ENCODE data around the gene PRKAG3.
"Not testable (repeated sequence)": the region's sequence is repeated elsewhere in the genome, so short reads cannot be mapped to it uniquely, and the experiment has no call there.

PRKAG3 gene

GRCh38 chr2:218856896-218857243, 25.3 kb upstream of the PRKAG3 start:
- Histone ChIP-seq H3K27me3 (peaks cover 100% of the 10 kb centered on the region), H3K9ac (no peak overlapping the region), H3K4me3 (no peak overlapping the region), H3K9me3 (no peaks in the 10 kb centered on the region), H3K27ac (no peak overlapping the region), H3K4me1 (peaks cover 15% of the 10 kb centered on the region; the same call in 1 of the 2 replicates), H3K36me3 (no peaks in the 10 kb centered on the region), H3K4me2 (no peak overlapping the region), H4K20me1 (peaks cover 81% of the 10 kb centered on the region)
- no peak for TF ChIP-seq Cebpa-rat (IDR thresholded peaks at IDR 0.05)

GRCh38 chr2:218856167-218856895, 24.7 kb upstream of the PRKAG3 start:
- no peak for TF ChIP-seq Cebpa-rat (IDR thresholded peaks at IDR 0.05)
- Histone ChIP-seq H4K20me1 (peaks cover 76% of the 10 kb centered on the region), H3K9ac (no peak overlapping the region), H3K4me2 (no peak overlapping the region), H3K36me3 (no peaks in the 10 kb centered on the region), H3K27ac (no peak overlapping the region), H3K27me3 (peaks cover 97% of the 10 kb centered on the region), H3K4me1 (peaks cover 15% of the 10 kb centered on the region; the same call in 1 of the 2 replicates), H3K4me3 (no peak overlapping the region), H3K9me3 (no peaks in the 10 kb centered on the region)

GRCh38 chr2:218855305-218856166, 23.9 kb upstream of the PRKAG3 start:
- Histone ChIP-seq H3K9me3 (no peaks in the 10 kb centered on the region), H3K36me3 (no peaks in the 10 kb centered on the region), H3K4me2 (no peak overlapping the region), H3K4me3 (no peak overlapping the region), H3K27me3 (peaks cover 89% of the 10 kb centered on the region), H3K27ac (no peak overlapping the region), H3K4me1 (peaks cover 9% of the 10 kb centered on the region; the same call in 1 of the 2 replicates), H4K20me1 (peaks cover 72% of the 10 kb centered on the region), H3K9ac (no peak overlapping the region)
- TF ChIP-seq Cebpa-rat (IDR thresholded peaks at IDR 0.05): no peak

- peaks cover 65% of the 10 kb centered on the region for H4K20me1 ChIP-seq
- H3K9me3 ChIP-seq: no peaks in the 10 kb centered on the region
- no peaks in the 10 kb centered on the region for H3K36me3 ChIP-seq
- peaks cover 2% of the 10 kb centered on the region; the same call in 1 of the 2 replicates for H3K4me1 ChIP-seq
- H3K9ac ChIP-seq: no peak overlapping the region
- H3K4me2 ChIP-seq: no peak overlapping the region
- TF ChIP-seq Cebpa-rat (IDR thresholded peaks at IDR 0.05): no peak
- no peak overlapping the region for H3K4me3 ChIP-seq
- H3K27ac ChIP-seq: no peak overlapping the region
- peaks cover 82% of the 10 kb centered on the region for H3K27me3 ChIP-seq
These were observed 23.3 kb upstream of the PRKAG3 start for GRCh38 chr2:218854860-218855259.

- Histone ChIP-seq H3K27ac (no peak overlapping the region), H4K20me1 (peaks cover 55% of the 10 kb centered on the region), H3K27me3 (peaks cover 71% of the 10 kb centered on the region), H3K36me3 (no peaks in the 10 kb centered on the region), H3K4me2 (no peak overlapping the region), H3K9me3 (no peaks in the 10 kb centered on the region), H3K4me1 (no peaks in the 10 kb centered on the region), H3K4me3 (no peak overlapping the region), H3K9ac (no peak overlapping the region)
- no peak for TF ChIP-seq Cebpa-rat (IDR thresholded peaks at IDR 0.05)
These were observed 22.2 kb upstream of the PRKAG3 start for GRCh38 chr2:218853766-218854165.

GRCh38 chr2:218852911-218853667, 21.5 kb upstream of the PRKAG3 start:
- H3K36me3 ChIP-seq: no peaks in the 10 kb centered on the region
- H3K9me3 ChIP-seq: no peaks in the 10 kb centered on the region
- H3K4me3 ChIP-seq: no peak overlapping the region
- no peak for TF ChIP-seq Cebpa-rat (IDR thresholded peaks at IDR 0.05)
- H3K4me1 ChIP-seq: no peaks in the 10 kb centered on the region
- H4K20me1 ChIP-seq: peaks cover 48% of the 10 kb centered on the region
- no peak overlapping the region for H3K27ac ChIP-seq
- H3K27me3 ChIP-seq: peaks cover 64% of the 10 kb centered on the region
- H3K9ac ChIP-seq: no peak overlapping the region
- H3K4me2 ChIP-seq: no peak overlapping the region

GRCh38 chr2:218851286-218851685, 19.7 kb upstream of the PRKAG3 start:
- Histone ChIP-seq H3K9me3 (no peaks in the 10 kb centered on the region; the same call in 1 of the 2 replicates), H3K36me3 (no peaks in the 10 kb centered on the region), H4K20me1 (peaks cover 38% of the 10 kb centered on the region; the same call in 1 of the 2 replicates), H3K4me3 (no peak overlapping the region), H3K27ac (no peak overlapping the region), H3K27me3 (peaks cover 46% of the 10 kb centered on the region), H3K9ac (no peak overlapping the region), H3K4me1 (no peaks in the 10 kb centered on the region), H3K4me2 (no peak overlapping the region)
- TF ChIP-seq Cebpa-rat (IDR thresholded peaks at IDR 0.05): no peak

GRCh38 chr2:218850796-218851195, 19.2 kb upstream of the PRKAG3 start:
- H3K4me1 ChIP-seq: no peaks in the 10 kb centered on the region
- H3K36me3 ChIP-seq: no peaks in the 10 kb centered on the region
- no peak overlapping the region for H3K4me2 ChIP-seq
- TF ChIP-seq Cebpa-rat (IDR thresholded peaks at IDR 0.05): no peak
- no peak overlapping the region for H3K27ac ChIP-seq
- H3K27me3 ChIP-seq: peaks cover 41% of the 10 kb centered on the region
- peaks cover 33% of the 10 kb centered on the region; the same call in 1 of the 2 replicates for H4K20me1 ChIP-seq
- no peak overlapping the region for H3K4me3 ChIP-seq
- no peak overlapping the region for H3K9ac ChIP-seq
- peaks cover 2% of the 10 kb centered on the region; the same call in 1 of the 2 replicates for H3K9me3 ChIP-seq

- H3K36me3 ChIP-seq: no peaks in the 10 kb centered on the region
- no peak for TF ChIP-seq Cebpa-rat (IDR thresholded peaks at IDR 0.05)
- H3K27ac ChIP-seq: no peak overlapping the region
- peaks cover 11% of the 10 kb centered on the region; the same call in 1 of the 2 replicates for H3K9me3 ChIP-seq
- H3K9ac ChIP-seq: no peak overlapping the region
- peaks cover 22% of the 10 kb centered on the region; the same call in 1 of the 2 replicates for H4K20me1 ChIP-seq
- H3K27me3 ChIP-seq: peaks cover 30% of the 10 kb centered on the region
- H3K4me2 ChIP-seq: no peak overlapping the region
- H3K4me1 ChIP-seq: no peaks in the 10 kb centered on the region
- H3K4me3 ChIP-seq: no peak overlapping the region
These were observed 18.1 kb upstream of the PRKAG3 start for GRCh38 chr2:218849721-218850120.

- not testable (repeated sequence) for H3K4me2 ChIP-seq, H4K20me1 ChIP-seq, H3K4me1 ChIP-seq, H3K27me3 ChIP-seq, H3K36me3 ChIP-seq, H3K4me3 ChIP-seq, H3K27ac ChIP-seq, H3K9ac ChIP-seq
- peaks cover 16% of the 10 kb centered on the region; the same call in 1 of the 2 replicates for H3K9me3 ChIP-seq
These were observed 15.4 kb upstream of the PRKAG3 start for GRCh38 chr2:218846963-218847362.

GRCh38 chr2:218844334-218844733, 12.7 kb upstream of the PRKAG3 start:
- not testable (repeated sequence) for H3K27me3 ChIP-seq, H3K4me1 ChIP-seq, H3K4me2 ChIP-seq, H3K4me3 ChIP-seq, H4K20me1 ChIP-seq, H3K36me3 ChIP-seq, H3K9ac ChIP-seq, H3K27ac ChIP-seq
- H3K9me3 ChIP-seq: peaks cover 20% of the 10 kb centered on the region; the same call in 1 of the 2 replicates
